Keratinocyte (primary cell): Measurements from ENCODE around the gene TMEM258. TPM values are rescaled to one million over a fixed set of nuclear protein-coding genes. Genes with fewer than 3 reads are reported as not detected.

Experiments used
- DNase-seq: peaks from one replicate; pipeline ENCODE4 v3.0.0-alpha.2; 2011; ENCODE audit warnings: low read depth, missing footprints, low spot score
- FAIRE-seq: peaks from 2 replicates; lab custom pipeline; 2011; peaks lifted over from hg19 to GRCh38; lab: Jason Lieb, UNC
- H2AFZ ChIP-seq: 2 replicates; pipeline ENCODE4 v1.6.0; 2012; ENCODE audit warnings: low read length, control low read depth, inconsistent platforms; ENCODE audit not compliant: control insufficient read depth
- H3K27ac ChIP-seq: 2 replicates; pipeline ENCODE4 v1.5.1; 2011; ENCODE audit warnings: low read length; ENCODE audit not compliant: control insufficient read depth, insufficient read depth
- H3K27me3 ChIP-seq: 3 replicates; pipeline ENCODE4 v1.6.0; 2011; ENCODE audit warnings: low read length; ENCODE audit not compliant: control insufficient read depth, insufficient read depth; ENCODE audit errors: extremely low read depth
- H3K36me3 ChIP-seq, 2 experiments: 2 replicates in 1 of 2; 3 replicates in 1 of 2; pipeline ENCODE4 v1.5.1; 2011; ENCODE audit warnings: low read length in 2 of 2, mild to moderate bottlenecking in 1 of 2; ENCODE audit not compliant: control insufficient read depth in 2 of 2, insufficient read depth in 2 of 2; ENCODE audit errors: extremely low read depth in 1 of 2
- H3K4me1 ChIP-seq: 3 replicates; pipeline ENCODE4 v1.5.1; 2011; ENCODE audit warnings: low read length; ENCODE audit not compliant: control insufficient read depth, insufficient read depth; ENCODE audit errors: extremely low read depth
- H3K4me2 ChIP-seq: 3 replicates; pipeline ENCODE4 v1.6.0; 2011; ENCODE audit warnings: low read depth, low read length; ENCODE audit not compliant: control insufficient read depth, insufficient read depth; ENCODE audit errors: extremely low read depth
- H3K4me3 ChIP-seq, 3 experiments: fragments of 200-600 bp in 1 of 3; sonication (generic) in 1 of 3; 2 replicates in 2 of 3; 3 replicates in 1 of 3; pipeline ENCODE4 v1.5.1; 2011 to 2016; ENCODE audit warnings: low read length in 3 of 3, mild to moderate bottlenecking in 3 of 3, control low read depth in 2 of 3, inconsistent platforms in 1 of 3, low read depth in 1 of 3, mixed read lengths in 1 of 3, mixed run types in 1 of 3, moderate library complexity in 1 of 3; ENCODE audit not compliant: control insufficient read depth in 2 of 3, insufficient read depth in 2 of 3; ENCODE audit errors: extremely low read depth in 1 of 3
- H3K79me2 ChIP-seq: 2 replicates; pipeline ENCODE4 v1.6.0; 2012; ENCODE audit warnings: low read length; ENCODE audit not compliant: control insufficient read depth, insufficient read depth
- H3K9ac ChIP-seq: 3 replicates; pipeline ENCODE4 v1.6.0; 2011; ENCODE audit warnings: low read length; ENCODE audit not compliant: control insufficient read depth, insufficient read depth; ENCODE audit errors: extremely low read depth
- H3K9me1 ChIP-seq: 3 replicates; pipeline ENCODE4 v1.6.0; 2011; ENCODE audit warnings: low read length; ENCODE audit not compliant: control insufficient read depth, insufficient read depth; ENCODE audit errors: extremely low read depth
- H3K9me3 ChIP-seq: 2 replicates; pipeline ENCODE4 v1.5.1; 2012; ENCODE audit warnings: low read depth, low read length; ENCODE audit not compliant: control insufficient read depth
- H4K20me1 ChIP-seq: 3 replicates; pipeline ENCODE4 v1.6.0; 2011; ENCODE audit warnings: low read length; ENCODE audit not compliant: control insufficient read depth, insufficient read depth; ENCODE audit errors: extremely low read depth
- EZH2 ChIP-seq: IDR thresholded peaks from one replicate; pipeline ENCODE4 v1.6.1; 2012; ENCODE audit warnings: inconsistent platforms, mild to moderate bottlenecking, low read length, moderate library complexity
- dilution Hi-C: fragments of 300-500 bp; cut with MboI; formaldehyde crosslinking; loops from one replicate; pipeline ENCODE4 v1.7.0; 2020; ENCODE audit warnings: low sequenced_read_pairs; ENCODE audit not compliant: extremely low pct_ligation_motif_present
- polyA plus RNA-seq, 5 experiments: library from polyadenylated mRNA; depleted of rRNA in 3 of 5; stranded (reverse) in 3 of 5; stranded (forward) in 1 of 5; unstranded in 1 of 5; fragments of >200 nt; gene quantifications; 1 replicate in 1 of 5; 2 replicates in 3 of 5; 3 replicates in 1 of 5; pipeline versions ENCODE4 v1.2.1 to v1.2.3, GENCODE V29; 2011 to 2012; ENCODE audit warnings: missing spikeins in 2 of 5, low read depth in 1 of 5, low replicate concordance in 1 of 5
- TF ChIP-seq, protein P1 (sequence below), 3 experiments: IDR thresholded peaks in 1 of 3; conservative IDR thresholded peaks in 1 of 3; optimal IDR thresholded peaks in 1 of 3; 2 replicates in 2 of 3; 3 replicates in 1 of 3; pipeline versions ENCODE3 to v1.5.1; 2011; ENCODE audit warnings: low read length in 3 of 3, mild to moderate bottlenecking in 3 of 3, moderate library complexity in 2 of 3, control low read depth in 1 of 3, inconsistent platforms in 1 of 3; ENCODE audit not compliant: insufficient read depth in 2 of 3; ENCODE audit errors: extremely low read depth in 1 of 3

TMEM258 gene
- polyA plus RNA-seq, 1 donor (not counting 4 experiments of a cell fraction or from before 2014, with no cell fraction given): 249 TPM

GRCh38 chr11:61774411-61774810 is 18.0 kb downstream of the TMEM258 start:
- H2AFZ ChIP-seq: no peak overlapping the region
- H3K36me3 ChIP-seq: no peaks in the 10 kb centered on the region
- no peak for TF ChIP-seq EZH2
- TF ChIP-seq, protein P1, sequence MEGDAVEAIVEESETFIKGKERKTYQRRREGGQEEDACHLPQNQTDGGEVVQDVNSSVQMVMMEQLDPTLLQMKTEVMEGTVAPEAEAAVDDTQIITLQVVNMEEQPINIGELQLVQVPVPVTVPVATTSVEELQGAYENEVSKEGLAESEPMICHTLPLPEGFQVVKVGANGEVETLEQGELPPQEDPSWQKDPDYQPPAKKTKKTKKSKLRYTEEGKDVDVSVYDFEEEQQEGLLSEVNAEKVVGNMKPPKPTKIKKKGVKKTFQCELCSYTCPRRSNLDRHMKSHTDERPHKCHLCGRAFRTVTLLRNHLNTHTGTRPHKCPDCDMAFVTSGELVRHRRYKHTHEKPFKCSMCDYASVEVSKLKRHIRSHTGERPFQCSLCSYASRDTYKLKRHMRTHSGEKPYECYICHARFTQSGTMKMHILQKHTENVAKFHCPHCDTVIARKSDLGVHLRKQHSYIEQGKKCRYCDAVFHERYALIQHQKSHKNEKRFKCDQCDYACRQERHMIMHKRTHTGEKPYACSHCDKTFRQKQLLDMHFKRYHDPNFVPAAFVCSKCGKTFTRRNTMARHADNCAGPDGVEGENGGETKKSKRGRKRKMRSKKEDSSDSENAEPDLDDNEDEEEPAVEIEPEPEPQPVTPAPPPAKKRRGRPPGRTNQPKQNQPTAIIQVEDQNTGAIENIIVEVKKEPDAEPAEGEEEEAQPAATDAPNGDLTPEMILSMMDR (optimal IDR thresholded peaks at IDR 0.05 in 1 of 3, IDR thresholded peaks at IDR 0.05 in 1 of 3, conservative IDR thresholded peaks at IDR 0.05 in 1 of 3; ENCODE audit: extremely low read depth in 1 of 3, insufficient read depth in 2 of 3, low read length in 3 of 3): no peak
- peaks cover 11% of the 10 kb centered on the region for H3K27me3 ChIP-seq
- no peaks in the 10 kb centered on the region for H3K79me2 ChIP-seq
- H3K4me3 ChIP-seq: no peak overlapping the region
- no peak overlapping the region for H3K27ac ChIP-seq
- H4K20me1 ChIP-seq: no peaks in the 10 kb centered on the region
- no peaks in the 10 kb centered on the region for H3K9me1 ChIP-seq
- FAIRE-seq: no peak
- peaks cover 3% of the 10 kb centered on the region for H3K4me1 ChIP-seq
- dilution Hi-C loops: no loop called here
- H3K4me2 ChIP-seq: no peak overlapping the region
- no peak overlapping the region for H3K9ac ChIP-seq
- no peak for DNase-seq
- H3K9me3 ChIP-seq: no peaks in the 10 kb centered on the region

DNA sequence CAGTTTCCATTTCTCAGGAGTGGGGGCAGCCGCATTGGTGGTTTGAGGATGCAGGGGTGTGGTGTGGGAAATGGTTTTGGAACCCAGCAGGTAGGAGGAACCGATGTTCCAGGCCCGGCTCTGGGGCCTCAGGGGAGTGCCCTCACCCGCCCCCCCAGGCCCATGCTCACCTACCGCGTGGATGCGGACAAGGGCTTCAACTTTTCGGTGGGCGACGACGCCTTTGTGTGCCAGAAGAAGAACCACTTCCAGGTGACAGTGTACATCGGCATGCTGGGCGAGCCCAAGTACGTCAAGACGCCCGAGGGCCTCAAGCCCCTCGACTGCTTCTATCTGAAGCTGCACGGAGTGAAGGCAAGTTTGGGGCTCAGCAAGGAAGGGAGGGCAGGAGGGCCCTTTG is 18.6 kb downstream of the TMEM258 start:
- Histone ChIP-seq H2AFZ (no peak overlapping the region), H3K4me3 (no peak overlapping the region), H3K27ac (no peak overlapping the region), H3K9me1 (no peaks in the 10 kb centered on the region), H3K4me1 (peaks cover 3% of the 10 kb centered on the region), H3K79me2 (no peaks in the 10 kb centered on the region), H3K9ac (no peak overlapping the region), H3K4me2 (no peak overlapping the region), H3K27me3 (peaks cover 11% of the 10 kb centered on the region), H4K20me1 (no peaks in the 10 kb centered on the region), H3K36me3 (no peaks in the 10 kb centered on the region), H3K9me3 (no peaks in the 10 kb centered on the region)
- DNase-seq (no peak), FAIRE-seq (no peak)
- dilution Hi-C loops: no loop called here
- TF ChIP-seq, protein P1 (optimal IDR thresholded peaks at IDR 0.05 in 1 of 3, IDR thresholded peaks at IDR 0.05 in 1 of 3, conservative IDR thresholded peaks at IDR 0.05 in 1 of 3; ENCODE audit: extremely low read depth in 1 of 3, insufficient read depth in 2 of 3, low read length in 3 of 3): no peak
- TF ChIP-seq EZH2: no peak
